OCI-LY7 (cell line): ENCODE data around the gene MSL1. TPM values are rescaled to one million over a fixed set of nuclear protein-coding genes. Genes with fewer than 3 reads are reported as not detected.

Experiments used
- BruUV-seq: library from RNA; stranded (reverse); fragments of 400-500 nt; replicated peaks from 2 replicates; lab custom pipeline; 2021; lab: Mats Ljungman, UMichigan
- CTCF ChIA-PET: fragments of 300-600 bp; sonication (Branson Sonifier 250); formaldehyde crosslinking; loops from one replicate; lab custom pipeline; 2022; ENCODE audit warnings: antibody characterized with exemption; ENCODE audit not compliant: unreplicated experiment; lab: Charles Lee
- POLR2A ChIA-PET: fragments of 300-600 bp; sonication (Branson Sonifier 250); formaldehyde crosslinking; loops from one replicate; lab custom pipeline; 2022; ENCODE audit warnings: antibody characterized with exemption; lab: Charles Lee
- DNase-seq: peaks from one replicate; pipeline ENCODE4 v3.0.0-alpha.2; 2015; ENCODE audit warnings: low spot score
- H2AFZ ChIP-seq: fragments of 200-600 bp; sonication (generic), shearing (Covaris generic); 2 replicates; pipeline ENCODE4 v1.6.1; 2014; ENCODE audit warnings: mild to moderate bottlenecking, antibody characterized with exemption, low read length, moderate library complexity
- H3K27ac ChIP-seq: fragments of 200-600 bp; sonication (generic); 2 replicates; pipeline ENCODE4 v1.5.1; 2014; ENCODE audit warnings: mixed run types, low read depth, mild to moderate bottlenecking, moderate library complexity, low read length, inconsistent platforms; ENCODE audit not compliant: poor library complexity, severe bottlenecking
- H3K36me3 ChIP-seq: fragments of 200-600 bp; sonication (generic); 2 replicates; pipeline ENCODE4 v1.6.1; 2014; ENCODE audit warnings: mild to moderate bottlenecking, antibody characterized with exemption, low read length, moderate library complexity, mixed read lengths; ENCODE audit not compliant: insufficient read depth
- H3K4me1 ChIP-seq: fragments of 200-600 bp; sonication (generic); 2 replicates; pipeline ENCODE4 v1.5.1; 2014; ENCODE audit warnings: mild to moderate bottlenecking, low read length; ENCODE audit not compliant: insufficient read depth, poor library complexity, severe bottlenecking
- H3K4me2 ChIP-seq: fragments of 200-600 bp; sonication (generic); 2 replicates; pipeline ENCODE4 v1.6.1; 2014; ENCODE audit warnings: mild to moderate bottlenecking, low read length
- H3K4me3 ChIP-seq: fragments of 200-600 bp; sonication (generic); 2 replicates; pipeline ENCODE4 v1.5.1; 2014; ENCODE audit warnings: mild to moderate bottlenecking, low read depth, low read length; ENCODE audit not compliant: poor library complexity, severe bottlenecking
- H3K79me2 ChIP-seq: fragments of 200-600 bp; sonication (generic); 2 replicates; pipeline ENCODE4 v1.6.1; 2016; ENCODE audit warnings: low read depth, mild to moderate bottlenecking, low read length, moderate library complexity, mixed read lengths; ENCODE audit not compliant: insufficient read depth
- H3K9me2 ChIP-seq: fragments of 200-600 bp; sonication (generic); 2 replicates; pipeline ENCODE4 v1.6.1; 2016; ENCODE audit warnings: mild to moderate bottlenecking, low read length, mixed read lengths; ENCODE audit not compliant: insufficient read depth
- H3K9me3 ChIP-seq: fragments of 200-600 bp; sonication (generic); 2 replicates; pipeline ENCODE4 v1.6.1; 2014; ENCODE audit warnings: mild to moderate bottlenecking, mixed run types, low read length, mixed read lengths
- H4K20me1 ChIP-seq: fragments of 200-600 bp; sonication (generic); 2 replicates; pipeline ENCODE4 v1.6.1; 2014; ENCODE audit warnings: mild to moderate bottlenecking, antibody characterized with exemption, low read length, moderate library complexity, mixed read lengths; ENCODE audit not compliant: insufficient read depth
- EZH2phosphoT487 ChIP-seq: fragments of 200-600 bp; sonication (generic); IDR thresholded peaks from 2 replicates; pipeline ENCODE4 v1.6.1; 2018; ENCODE audit warnings: low read depth, borderline replicate concordance, mild to moderate bottlenecking, mixed run types, antibody characterized with exemption, low read length, moderate library complexity, mixed read lengths
- intact Hi-C: fragments of 100-400 bp; cut with micrococcal nuclease; formaldehyde crosslinking; loops from one replicate; pipeline ENCODE4 v1.10.0; 2022; ENCODE audit not compliant: unreplicated experiment
- total RNA-seq, 2 experiments: library from RNA; depleted of rRNA in 1 of 2; stranded (reverse); fragments of >200 nt in 1 of 2; shearing (Covaris generic) in 1 of 2; gene quantifications; 2 replicates each; pipeline ENCODE4 v1.2.3, GENCODE V29; 2014 to 2022
- TF ChIP-seq, protein P1 (sequence below): fragments of 200-600 bp; sonication (generic); conservative IDR thresholded peaks from 2 replicates; pipeline ENCODE4 v1.5.1; 2014; ENCODE audit warnings: mild to moderate bottlenecking, antibody characterized with exemption, low read length, moderate library complexity, mixed read lengths

MSL1 gene
- total RNA-seq, 2 experiments from 2014 or later = 95.4 to 97.2 TPM

DNA sequence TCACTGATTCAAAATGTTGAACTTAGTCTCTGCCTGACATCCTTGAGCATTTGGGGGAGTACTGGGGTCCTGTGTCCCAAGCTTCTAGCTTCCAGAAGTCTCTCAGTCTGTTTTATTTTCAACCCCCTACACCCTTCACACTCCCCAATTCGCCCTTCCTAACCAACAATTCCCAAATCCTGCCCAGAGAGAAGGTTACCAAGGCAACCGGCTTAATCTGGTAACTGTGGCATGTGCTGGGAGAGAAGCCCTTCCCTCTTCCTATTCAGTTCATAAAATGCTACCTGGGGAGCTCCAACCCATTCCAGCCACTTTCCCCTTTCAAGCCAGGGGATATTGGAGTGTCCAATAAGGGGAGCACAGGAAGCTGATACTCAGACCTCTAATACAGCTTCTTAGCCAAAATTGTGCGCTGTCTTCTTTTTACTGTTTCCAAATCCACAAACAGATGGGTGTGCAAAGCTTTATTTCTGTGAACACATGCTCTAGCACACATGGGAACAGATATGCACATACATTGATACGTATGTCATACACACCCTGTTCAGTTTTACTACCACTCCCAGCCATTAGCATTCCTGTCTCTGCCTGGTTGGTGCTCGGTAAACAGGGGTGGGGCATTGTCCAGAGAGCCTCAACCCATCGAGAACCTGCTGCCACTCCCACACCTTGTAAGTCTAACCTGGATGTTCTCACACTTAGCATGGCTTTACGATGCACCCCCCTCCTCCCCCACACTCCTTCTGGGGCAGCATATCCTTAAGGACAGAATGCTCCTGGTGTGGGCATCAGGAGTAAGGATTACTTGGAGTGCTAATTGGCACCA is 54.4 kb downstream of the MSL1 start:
- ChIA-PET POLR2A (interaction anchor here (0.5 to 1.1 kb wide), 2 partner anchors 42 to 98 kb away, joined by 3 read pairs; no protein-coding TSS in a partner anchor), CTCF (interaction anchor here (1.3 kb wide), 1 partner anchor 63 kb away, joined by 3 read pairs; no protein-coding TSS in a partner anchor)
- Histone ChIP-seq H3K4me2 (no peak overlapping the region), H4K20me1 (no peaks in the 10 kb centered on the region), H3K27ac (no peak overlapping the region), H3K9me2 (no peaks in the 10 kb centered on the region), H3K4me1 (peaks cover 7% of the 10 kb centered on the region), H2AFZ (no peak overlapping the region), H3K36me3 (peaks cover 51% of the 10 kb centered on the region), H3K79me2 (no peaks in the 10 kb centered on the region), H3K4me3 (no peak overlapping the region), H3K9me3 (no peaks in the 10 kb centered on the region)
- intact Hi-C loops = no loop called here
- BruUV-seq = no TSS peak
- DNase-seq = no peak
- TF ChIP-seq, protein P1, sequence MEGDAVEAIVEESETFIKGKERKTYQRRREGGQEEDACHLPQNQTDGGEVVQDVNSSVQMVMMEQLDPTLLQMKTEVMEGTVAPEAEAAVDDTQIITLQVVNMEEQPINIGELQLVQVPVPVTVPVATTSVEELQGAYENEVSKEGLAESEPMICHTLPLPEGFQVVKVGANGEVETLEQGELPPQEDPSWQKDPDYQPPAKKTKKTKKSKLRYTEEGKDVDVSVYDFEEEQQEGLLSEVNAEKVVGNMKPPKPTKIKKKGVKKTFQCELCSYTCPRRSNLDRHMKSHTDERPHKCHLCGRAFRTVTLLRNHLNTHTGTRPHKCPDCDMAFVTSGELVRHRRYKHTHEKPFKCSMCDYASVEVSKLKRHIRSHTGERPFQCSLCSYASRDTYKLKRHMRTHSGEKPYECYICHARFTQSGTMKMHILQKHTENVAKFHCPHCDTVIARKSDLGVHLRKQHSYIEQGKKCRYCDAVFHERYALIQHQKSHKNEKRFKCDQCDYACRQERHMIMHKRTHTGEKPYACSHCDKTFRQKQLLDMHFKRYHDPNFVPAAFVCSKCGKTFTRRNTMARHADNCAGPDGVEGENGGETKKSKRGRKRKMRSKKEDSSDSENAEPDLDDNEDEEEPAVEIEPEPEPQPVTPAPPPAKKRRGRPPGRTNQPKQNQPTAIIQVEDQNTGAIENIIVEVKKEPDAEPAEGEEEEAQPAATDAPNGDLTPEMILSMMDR = no peak
- TF ChIP-seq EZH2phosphoT487 = no peak

DNA sequence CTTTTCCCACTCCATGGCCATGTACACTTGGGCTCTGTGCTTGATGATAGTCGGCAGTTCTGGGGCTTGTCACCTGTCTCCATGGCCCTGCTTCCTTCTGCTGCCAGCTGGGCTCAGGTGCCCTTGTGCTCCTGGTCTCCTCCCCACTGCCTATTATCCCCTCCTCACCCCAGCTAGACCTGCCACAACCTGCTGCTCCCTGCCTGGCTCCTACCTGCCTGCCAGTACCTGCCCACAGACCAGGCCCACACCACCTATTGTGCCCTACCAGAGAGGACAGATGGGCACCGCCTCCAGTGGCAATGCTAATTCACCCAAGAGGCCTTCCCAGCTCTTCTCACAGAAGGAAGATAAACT is 55.0 kb downstream of the MSL1 start:
- CTCF ChIA-PET = interaction anchor here (1.3 kb wide), 1 partner anchor 64 kb away, joined by 3 read pairs; no protein-coding TSS in a partner anchor
- Histone ChIP-seq H3K36me3 (peaks cover 45% of the 10 kb centered on the region), H3K4me3 (no peak overlapping the region), H3K79me2 (no peaks in the 10 kb centered on the region), H3K4me2 (no peak overlapping the region), H3K9me2 (no peaks in the 10 kb centered on the region), H4K20me1 (no peaks in the 10 kb centered on the region), H3K9me3 (no peaks in the 10 kb centered on the region), H2AFZ (no peak overlapping the region), H3K4me1 (peaks cover 7% of the 10 kb centered on the region), H3K27ac (no peak overlapping the region)
- no peak for TF ChIP-seq EZH2phosphoT487
- TF ChIP-seq, protein P1 = no peak
- POLR2A ChIA-PET = no interaction called here
- intact Hi-C loops = no loop called here
- DNase-seq = no peak
- no TSS peak for BruUV-seq
